ENCODE data around the gene CACNA1S. TPM values are rescaled to one million over a fixed set of nuclear protein-coding genes. Genes with fewer than 3 reads are reported as not detected.

The CACNA1S gene
- total and polyA plus RNA-seq, 2 of the 8 experiments (the other 6 are each of a cell fraction or from before 2014, with no cell fraction given) = 0.06 TPM; not detected in 1

DNA sequence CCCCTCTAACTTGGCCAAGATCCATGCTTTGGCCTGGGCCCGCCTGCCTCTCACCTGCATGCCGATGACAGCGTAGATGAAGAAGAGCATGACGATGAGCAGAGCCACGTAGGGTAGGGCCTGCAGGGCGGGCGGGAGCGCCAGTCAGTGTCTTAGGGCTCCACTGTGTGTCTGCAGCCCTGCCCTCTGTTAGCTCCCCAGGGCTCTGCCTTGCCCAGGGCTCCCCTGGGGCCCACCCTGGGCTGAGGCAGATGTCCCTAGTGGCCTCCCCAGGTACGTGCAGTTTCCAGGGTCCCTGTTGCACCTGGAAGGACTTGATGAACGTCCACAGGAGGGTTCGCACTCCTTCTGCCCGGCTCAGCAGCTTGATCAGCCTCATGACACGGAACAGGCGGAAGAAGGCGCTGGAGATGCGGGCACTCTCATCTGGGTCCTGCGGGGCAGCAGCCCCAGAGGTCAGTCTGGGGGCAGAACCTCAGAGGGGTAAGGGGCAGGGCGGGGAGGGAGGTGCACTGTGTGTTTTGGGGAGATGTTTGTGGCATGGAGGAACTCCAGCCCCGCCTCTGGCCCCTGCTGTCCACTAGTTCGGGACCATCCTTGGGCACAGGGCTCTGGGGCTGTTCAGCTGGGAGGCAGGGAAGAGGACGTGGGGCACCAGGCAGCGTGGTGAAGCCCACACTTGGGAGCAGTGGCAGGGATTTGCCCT lies 58.9 kb downstream of the CACNA1S start:
- TF ChIP-seq, protein P1, sequence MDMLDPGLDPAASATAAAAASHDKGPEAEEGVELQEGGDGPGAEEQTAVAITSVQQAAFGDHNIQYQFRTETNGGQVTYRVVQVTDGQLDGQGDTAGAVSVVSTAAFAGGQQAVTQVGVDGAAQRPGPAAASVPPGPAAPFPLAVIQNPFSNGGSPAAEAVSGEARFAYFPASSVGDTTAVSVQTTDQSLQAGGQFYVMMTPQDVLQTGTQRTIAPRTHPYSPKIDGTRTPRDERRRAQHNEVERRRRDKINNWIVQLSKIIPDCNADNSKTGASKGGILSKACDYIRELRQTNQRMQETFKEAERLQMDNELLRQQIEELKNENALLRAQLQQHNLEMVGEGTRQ (IDR thresholded peaks at IDR 0.05; ENCODE audit: low read length) = no peak
- TF ChIP-seq FOSL1 (IDR thresholded peaks at IDR 0.05; ENCODE audit: insufficient read depth, low read depth, low read length) = no peak
- TF ChIP-seq RAD21 (IDR thresholded peaks at IDR 0.05 in 1 of 2, conservative IDR thresholded peaks at IDR 0.05 in 1 of 2; ENCODE audit: low read depth in 2 of 2, low read length in 2 of 2) = peak in 1 of 2 experiments; percentile 17; a peak in 1 of 4 replicates
- peak; percentile 22 to 53 (median 42); a peak in 3 of 4 replicates for TF ChIP-seq CTCF (IDR thresholded peaks at IDR 0.05; ENCODE audit: control extremely low read depth in 1 of 3, insufficient read depth in 1 of 3, low read depth in 1 of 3, low read length in 3 of 3)
- TF ChIP-seq MAFK (IDR thresholded peaks at IDR 0.05; ENCODE audit: low read depth, low read length) = no peak
- TF ChIP-seq MAX (IDR thresholded peaks at IDR 0.05) = no peak
- H4K5ac ChIP-seq (ENCODE audit: insufficient read length, low read depth, low read length) = no peak overlapping the region
- H2BK120ac ChIP-seq (replicated peaks; ENCODE audit: low read depth, low read length) = no peak overlapping the region
- no peaks in the 10 kb centered on the region; a peak in 1 of 7 replicates for H3K4me1 ChIP-seq (replicated peaks in 1 of 4; ENCODE audit: control insufficient read depth in 3 of 4, insufficient read depth in 4 of 4, low read length in 3 of 4)
- no peaks in the 10 kb centered on the region for H3K9me3 ChIP-seq (ENCODE audit: insufficient read depth in 2 of 2, low read depth in 1 of 2, low read length in 1 of 2)
- no peaks in the 10 kb centered on the region for H3K23me2 ChIP-seq (ENCODE audit: low read depth, low read length)
- no peaks in the 10 kb centered on the region for H3K79me1 ChIP-seq (ENCODE audit: low read depth, low read length)
- H4K20me1 ChIP-seq (replicated peaks in 1 of 2; ENCODE audit: control insufficient read depth in 1 of 2, insufficient read depth in 2 of 2, low read length in 2 of 2) = no peaks in the 10 kb centered on the region
- FAIRE-seq (no peak), DNase-seq (ENCODE audit: low read depth in 1 of 2, low spot score in 2 of 2) (no peak)
- WGBS, 2 experiments (ENCODE audit: extremely low coverage in 1 of 2, insufficient coverage in 1 of 2, insufficient read length in 1 of 2, insufficient replicate concordance in 2 of 2, low coverage in 1 of 2, low lambda C conversion rate in 2 of 2, missing lambda C conversion rate in 1 of 2) = 90% methylated on average over 19 of the region's 22 CpGs; no CpG with 5 or more reads in 1 of the 2 experiments
- H4K8ac ChIP-seq (ENCODE audit: extremely low read depth, insufficient read depth, low read length) = peak overlapping the region; percentile 12; the same call in 1 of the 2 replicates
- H2AFZ ChIP-seq (ENCODE audit: low read length) = no peak overlapping the region
- H3K56ac ChIP-seq (replicated peaks; ENCODE audit: insufficient read length, low read depth, low read length) = no peak overlapping the region
- no peak overlapping the region for H2BK12ac ChIP-seq (ENCODE audit: low read depth, low read length)
- no peak overlapping the region for H3K9ac ChIP-seq (replicated peaks in 1 of 4; ENCODE audit: extremely low read depth in 1 of 4, low read depth in 3 of 4, low read length in 3 of 4)
- no peak overlapping the region for H4K91ac ChIP-seq (replicated peaks; ENCODE audit: insufficient read length, low read length)
- H2BK5ac ChIP-seq (ENCODE audit: low read depth, low read length) = no peak overlapping the region
- no peaks in the 10 kb centered on the region for H3K36me3 ChIP-seq (ENCODE audit: control insufficient read depth in 2 of 4, insufficient read depth in 4 of 4, low read length in 3 of 4)
- no peak overlapping the region for H3K4me3 ChIP-seq (ENCODE audit: extremely low read depth in 1 of 4, insufficient read depth in 2 of 4, low read depth in 3 of 4, low read length in 4 of 4)
- no peak overlapping the region for H3K4ac ChIP-seq (replicated peaks; ENCODE audit: insufficient read length, low read depth, low read length)
- H2BK20ac ChIP-seq (ENCODE audit: low read length) = no peak overlapping the region
- H2BK15ac ChIP-seq (ENCODE audit: low read length) = no peak overlapping the region
- H3K27ac ChIP-seq (ENCODE audit: low read depth, low read length) = no peak overlapping the region
- H3K4me2 ChIP-seq (ENCODE audit: insufficient read depth in 1 of 2, low read depth in 2 of 2, low read length in 2 of 2) = no peak overlapping the region
- ChIA-PET CTCF (ENCODE audit: partially characterized antibody) (interaction anchor here (0.6 to 23.3 kb wide), 11 partner anchors 12 to 150 kb away, joined by 3 to 640 read pairs (median 5); no protein-coding TSS in a partner anchor), POLR2A (ENCODE audit: partially characterized antibody) (interaction anchor here (1.0 kb wide), 1 partner anchor 30 kb away, joined by 3 read pairs; the partner anchor contains the start of gene KIF21B)
- no peaks in the 10 kb centered on the region for H3K27me3 ChIP-seq (replicated peaks in 1 of 4; ENCODE audit: control insufficient read depth in 3 of 4, extremely low read depth in 1 of 4, insufficient read depth in 3 of 4, low read length in 3 of 4)
- H3K23ac ChIP-seq (ENCODE audit: insufficient read length) = no peak overlapping the region
- no peak overlapping the region for H3K18ac ChIP-seq (ENCODE audit: extremely low read depth, low read length)
- H3K79me2 ChIP-seq (ENCODE audit: control insufficient read depth in 1 of 2, insufficient read depth in 2 of 2, low read length in 2 of 2) = no peaks in the 10 kb centered on the region
- H2AK5ac ChIP-seq (ENCODE audit: low read depth, low read length) = no peak overlapping the region
- H3K14ac ChIP-seq (ENCODE audit: insufficient read length) = no peak overlapping the region

All from H1 (cell line).